DMS53 (cell line): Measurements from ENCODE around the gene USP10.
A peak's percentile ranks its signal among the peaks of the same experiment; 100 is the strongest.
"Not testable (repeated sequence)": the region's sequence is repeated elsewhere in the genome, so short reads cannot be mapped to it uniquely, and the experiment has no call there.

Experiments
- DNase-seq: peaks from one replicate; lab custom pipeline; 2025; lab: John Stamatoyannopoulos, UW

The USP10 gene

DNA sequence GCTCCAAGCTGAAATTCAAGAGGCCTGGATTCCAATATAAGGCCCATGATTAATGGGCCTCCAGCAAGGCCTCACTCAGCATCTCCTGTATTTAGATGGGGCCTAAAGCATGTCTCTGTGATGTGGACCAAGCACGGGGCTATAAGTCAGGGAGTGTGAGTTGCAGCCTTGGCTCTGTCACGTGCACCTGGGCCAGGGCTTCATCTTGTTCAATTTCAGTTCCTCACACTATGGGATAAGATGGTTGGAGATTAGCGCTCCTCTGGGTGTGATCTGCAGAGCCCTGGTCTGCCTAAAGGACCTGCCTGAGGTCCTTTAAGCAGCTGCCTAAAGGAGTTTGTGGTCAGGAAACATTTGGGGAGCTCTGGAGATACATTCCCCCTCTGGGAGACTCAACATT lies 26.2 kb upstream of the USP10 start:
- no peak for DNase-seq

DNA sequence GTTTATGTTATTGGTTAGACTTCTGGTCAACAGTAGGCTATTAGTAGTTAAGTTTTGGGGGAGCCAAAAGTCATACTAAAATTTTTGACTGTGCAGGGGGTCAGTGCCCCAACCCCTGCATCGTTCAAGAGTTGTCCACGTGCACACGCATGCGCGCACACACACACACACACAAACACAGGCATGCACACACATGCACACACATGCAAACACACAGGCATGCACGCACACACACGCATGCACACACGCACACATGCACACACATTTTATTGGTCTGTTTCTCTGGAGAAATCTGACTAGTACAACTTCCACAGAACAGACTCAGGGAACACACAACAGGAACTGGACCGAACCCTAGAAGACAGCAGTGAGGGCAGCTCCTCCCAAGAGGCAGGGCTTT lies 24.4 kb upstream of the USP10 start:
- no peak for DNase-seq

DNA sequence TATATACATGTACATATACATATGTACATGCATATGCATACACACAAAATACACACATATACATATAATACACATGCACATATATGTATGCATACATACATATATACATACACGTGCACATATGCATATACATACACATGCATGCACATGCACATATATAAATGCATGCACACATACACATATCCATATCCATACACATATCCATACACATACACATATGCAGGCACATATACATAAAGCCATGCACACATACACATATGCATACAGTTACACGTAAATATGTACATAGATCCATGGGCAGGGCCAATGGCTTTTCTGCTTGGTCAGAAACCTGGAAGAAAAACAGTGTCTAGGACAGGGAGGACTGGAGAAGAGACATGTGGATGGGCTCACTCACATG lies 23.9 kb upstream of the USP10 start:
- DNase-seq: no peak

DNA sequence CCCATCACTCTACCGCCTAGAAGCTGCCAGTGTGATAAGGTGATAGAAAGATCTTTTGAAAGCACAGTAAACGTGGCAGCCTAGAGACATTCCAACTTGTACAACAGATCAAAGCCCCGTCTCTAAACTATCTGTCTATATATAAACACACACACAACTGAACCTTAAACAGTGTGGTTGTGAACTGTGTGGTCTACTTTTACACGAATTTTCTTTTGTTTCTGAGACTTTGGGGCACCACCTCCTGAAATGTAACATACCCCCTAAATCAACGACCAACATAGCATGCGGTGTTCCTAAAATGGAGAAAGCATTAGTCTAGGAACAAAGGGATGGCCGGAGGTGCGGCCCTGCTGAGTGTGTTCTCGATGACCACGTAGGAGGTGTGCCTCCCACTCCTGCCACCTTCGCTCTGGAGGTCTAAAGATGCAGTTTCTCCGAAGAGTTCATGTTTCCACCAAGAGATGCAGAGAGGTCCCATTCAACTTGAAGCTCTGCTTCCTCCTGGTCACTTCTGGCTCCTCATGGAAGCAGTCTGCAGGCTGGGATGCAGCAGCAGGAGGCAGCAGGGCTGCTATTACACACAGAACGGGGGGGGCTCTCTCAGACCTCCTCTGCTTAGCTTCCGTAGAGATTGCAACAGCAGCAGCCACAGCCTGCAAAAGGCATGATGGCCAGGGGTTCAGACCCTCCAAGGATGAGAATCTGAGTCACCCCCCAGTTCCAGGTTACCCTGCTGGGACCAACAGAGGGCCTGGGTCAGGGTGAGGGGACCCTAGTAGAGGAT lies 22.6 kb upstream of the USP10 start:
- DNase-seq: no peak

DNA sequence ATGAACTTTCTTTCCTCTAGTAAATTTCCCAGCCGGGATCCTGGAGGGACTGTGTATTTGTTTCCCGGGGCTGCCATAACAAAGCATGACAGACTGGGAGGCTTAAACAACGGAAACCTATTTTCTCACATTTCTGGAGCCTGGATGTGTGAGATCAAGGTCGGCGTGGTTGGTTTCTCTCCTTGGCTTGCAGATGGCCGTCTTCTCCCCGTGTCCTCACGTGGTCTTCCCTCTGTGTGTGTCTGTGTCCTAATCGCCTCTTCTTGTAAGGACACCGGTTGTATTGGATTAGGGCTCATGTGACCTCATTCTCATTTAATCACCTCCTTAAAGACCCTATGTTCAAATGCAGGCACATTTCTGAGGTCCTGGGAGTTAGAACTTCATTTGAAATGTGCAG lies 22.0 kb upstream of the USP10 start:
- no peak for DNase-seq

DNA sequence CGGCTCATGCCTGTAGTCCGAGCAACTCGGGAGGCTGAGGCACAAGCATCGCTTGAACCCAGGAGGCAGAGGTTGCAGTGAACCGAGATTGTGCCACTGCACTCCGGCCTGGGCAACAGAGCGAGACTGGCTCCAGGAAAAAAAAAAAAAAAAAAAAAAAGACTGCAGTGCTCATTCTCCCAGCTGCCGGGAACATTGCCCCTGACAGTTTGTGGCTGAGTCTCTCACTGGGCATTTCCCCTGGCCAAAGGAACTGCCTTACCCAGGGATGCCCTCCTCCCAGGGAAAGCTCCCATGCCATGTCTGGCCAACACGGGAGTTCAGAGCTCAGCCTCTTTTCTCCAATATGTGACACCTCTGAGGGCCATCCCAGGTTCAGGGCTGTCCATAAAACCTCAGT lies 21.3 kb upstream of the USP10 start:
- no peak for DNase-seq

DNA sequence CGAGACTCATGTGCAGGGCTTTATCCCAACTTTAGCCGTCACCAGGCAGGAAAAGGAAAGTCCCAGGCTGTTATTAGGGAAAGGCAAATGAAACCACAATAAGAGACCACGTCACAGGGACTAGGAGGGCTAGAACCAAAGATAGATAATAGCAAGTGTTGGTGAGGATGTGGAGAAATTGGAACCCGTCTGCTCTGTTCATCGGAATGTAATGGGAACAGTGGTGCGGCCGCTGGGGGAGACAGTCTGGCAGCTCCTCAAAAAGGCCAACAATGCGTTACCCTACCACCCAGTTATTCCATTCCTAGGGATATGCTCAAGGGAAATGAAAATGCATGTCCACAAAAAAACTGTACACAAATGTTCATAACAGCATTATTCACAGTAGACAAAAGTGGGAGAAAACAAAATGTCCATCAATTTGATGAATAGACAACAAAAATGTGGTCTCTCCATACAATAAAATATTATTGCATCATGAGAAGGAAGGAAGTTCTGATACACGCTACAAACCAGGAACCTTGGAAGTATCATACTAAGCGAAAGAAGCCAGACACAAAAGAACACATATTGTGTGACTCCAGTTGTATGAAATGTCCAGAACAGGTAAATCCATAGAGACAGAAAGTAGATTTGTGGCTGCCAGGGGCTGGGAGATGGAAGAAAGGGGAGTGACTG lies 19.5 kb upstream of the USP10 start:
- no peak for DNase-seq

DNA sequence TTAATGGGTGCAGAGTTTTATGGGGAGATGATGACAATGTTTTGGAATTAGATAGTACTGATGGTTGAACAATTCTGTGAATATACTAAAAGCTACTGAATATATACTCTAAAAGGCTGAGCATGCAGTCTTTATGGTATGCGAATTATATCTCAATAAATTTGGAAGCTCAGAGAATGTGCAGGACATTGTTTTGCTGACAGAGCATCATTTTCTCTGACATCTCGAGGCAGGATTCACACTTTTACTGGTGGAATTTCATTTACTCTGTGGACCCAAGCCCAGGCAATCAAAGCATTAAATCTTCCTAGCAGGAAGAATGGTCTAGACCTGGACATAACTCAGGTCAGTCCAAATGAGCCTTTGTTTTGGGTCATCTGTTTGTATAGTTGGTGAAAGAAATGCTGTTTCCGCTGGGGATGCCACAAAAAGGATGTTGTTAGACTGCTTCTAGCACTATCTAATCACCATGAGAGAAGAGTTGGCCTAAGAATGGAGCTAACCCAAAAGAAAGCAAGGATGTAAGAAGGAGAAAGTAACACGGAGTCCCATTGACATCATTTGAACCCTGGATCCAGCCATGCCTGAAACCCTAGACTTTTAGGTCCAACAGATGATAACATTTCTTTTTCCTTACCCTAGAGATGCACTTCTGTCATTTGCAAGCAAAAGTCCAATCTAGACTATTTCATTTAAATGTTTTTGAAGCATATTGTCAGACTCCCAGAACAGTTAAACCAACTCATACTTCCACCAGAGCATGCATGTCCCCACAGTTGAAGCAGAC lies 18.8 kb upstream of the USP10 start:
- no peak for DNase-seq

DNA sequence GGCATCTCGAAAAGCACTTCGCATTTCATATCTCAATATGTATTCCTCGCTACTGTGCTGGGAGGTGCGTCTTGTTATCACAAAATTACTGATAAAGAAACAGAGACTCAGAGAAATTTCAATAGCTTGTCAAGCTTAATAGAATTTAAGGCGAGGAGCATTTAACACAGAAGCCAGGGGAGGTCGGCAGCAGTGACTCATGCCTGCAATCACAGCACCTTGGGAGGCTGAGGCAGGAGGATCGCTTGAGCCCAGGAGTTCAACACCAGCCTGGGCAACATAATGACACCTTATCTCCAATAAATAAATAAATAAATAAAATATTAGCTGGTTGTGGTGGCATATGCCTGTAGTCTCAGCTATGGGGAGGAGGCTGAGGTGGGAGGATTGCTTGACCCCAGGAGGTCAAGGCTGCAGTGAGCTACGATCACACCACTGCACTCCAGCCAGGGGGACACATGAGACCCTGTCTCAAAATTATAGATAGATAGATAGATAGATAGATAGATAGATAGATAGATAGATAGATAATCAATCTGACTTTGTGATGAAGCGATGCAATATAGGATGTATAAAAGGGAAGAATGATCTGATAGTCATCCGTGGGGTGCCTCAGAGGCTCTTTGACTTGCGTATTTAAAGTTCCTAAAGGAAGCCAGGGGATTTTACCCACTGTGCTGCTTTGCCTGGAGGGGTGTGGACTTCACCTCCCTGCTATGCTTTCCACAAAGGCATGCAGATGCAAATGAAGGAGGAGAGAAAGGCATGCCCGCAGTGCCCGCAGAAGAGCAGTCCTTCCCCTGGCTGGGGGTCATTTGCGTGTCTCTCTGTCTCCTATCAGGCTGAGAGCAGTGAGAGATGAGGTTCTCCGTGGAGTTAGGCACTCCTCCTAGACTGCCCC lies 15.9 kb upstream of the USP10 start:
- no peak for DNase-seq

DNA sequence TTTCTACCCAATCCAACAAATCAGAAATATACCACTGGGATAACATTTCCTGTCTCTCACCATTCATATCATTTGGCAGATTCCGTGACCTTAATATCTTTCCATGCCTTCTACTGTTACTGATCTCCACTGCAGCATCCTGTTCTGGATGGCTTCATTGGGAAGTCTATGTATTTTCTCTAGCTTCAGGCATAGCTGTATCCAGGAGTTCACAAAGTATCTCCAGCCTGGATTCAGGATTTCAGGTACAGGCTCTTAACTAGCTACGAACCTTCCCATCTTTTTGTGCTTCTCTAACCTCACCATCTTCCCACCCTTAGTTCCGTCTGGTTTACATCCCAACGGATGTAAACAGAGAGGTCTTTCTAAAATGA lies 15.2 kb upstream of the USP10 start:
- no peak for DNase-seq

DNA sequence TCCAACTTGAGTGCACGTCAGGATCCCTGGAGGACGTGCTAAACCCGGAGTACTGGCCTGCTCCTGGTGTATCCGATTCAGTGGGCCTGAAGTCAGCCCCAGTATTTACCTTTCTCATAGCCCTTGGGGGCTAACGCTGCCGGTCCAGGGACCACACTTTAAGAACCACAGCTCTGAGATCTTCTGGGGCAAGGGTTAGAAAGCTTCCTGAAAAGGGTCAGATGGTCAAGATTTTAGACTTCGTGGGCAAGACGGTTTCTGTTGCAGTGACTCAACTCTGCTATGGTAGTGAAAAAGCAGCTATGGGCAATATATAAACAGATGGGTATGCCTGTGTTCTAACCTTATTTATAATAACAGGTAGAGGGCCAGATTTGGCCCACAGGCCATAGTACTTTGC lies 14.6 kb upstream of the USP10 start:
- DNase-seq: no peak

DNA sequence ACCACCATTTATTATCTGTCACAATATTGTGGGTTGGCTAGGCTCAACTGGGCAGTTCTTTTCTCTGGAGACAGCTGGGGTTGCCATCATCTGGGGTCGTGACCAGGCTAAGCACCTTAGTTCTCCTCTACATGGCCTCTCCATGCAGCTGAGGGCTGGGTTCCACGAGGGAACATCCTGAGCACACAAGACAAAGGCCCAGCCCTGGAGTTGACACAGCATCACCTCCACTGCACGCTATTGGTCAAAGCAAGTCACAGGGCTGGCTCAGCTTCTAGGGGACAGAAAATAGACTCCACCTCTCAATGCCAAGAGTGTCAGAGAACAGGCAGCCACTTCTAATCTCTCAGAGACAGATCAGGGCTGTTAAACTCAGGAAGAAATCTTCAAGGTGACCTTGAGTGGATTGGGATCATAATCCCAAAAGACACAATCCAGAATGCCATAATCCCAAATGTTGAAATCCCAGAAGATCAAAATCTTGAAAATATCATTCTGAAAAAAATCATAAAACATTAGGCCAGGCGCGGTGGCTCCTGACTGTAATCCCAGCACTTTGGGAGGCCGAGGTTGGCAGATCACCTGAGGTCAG lies 13.0 kb upstream of the USP10 start:
- peak; percentile 12 for DNase-seq

DNA sequence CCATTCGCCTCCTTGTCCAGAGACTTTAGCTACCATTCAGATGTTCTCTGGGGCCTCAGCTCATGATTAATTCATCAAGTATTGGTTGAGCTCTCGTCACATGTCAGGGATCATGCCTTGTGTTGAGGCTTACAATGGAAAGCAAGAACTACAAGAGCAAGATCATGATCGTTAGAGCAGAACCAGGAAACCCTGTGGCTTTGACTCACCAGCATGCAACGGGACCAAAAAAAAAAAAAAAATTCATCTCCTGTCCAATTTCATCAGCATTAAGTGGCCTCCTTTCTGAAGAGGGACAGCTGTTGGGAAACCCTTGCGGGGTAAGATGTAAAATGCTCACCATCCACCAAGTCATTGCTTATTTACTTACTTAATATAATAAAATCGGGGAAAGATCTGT lies 12.1 kb upstream of the USP10 start:
- peak; percentile 37 for DNase-seq

DNA sequence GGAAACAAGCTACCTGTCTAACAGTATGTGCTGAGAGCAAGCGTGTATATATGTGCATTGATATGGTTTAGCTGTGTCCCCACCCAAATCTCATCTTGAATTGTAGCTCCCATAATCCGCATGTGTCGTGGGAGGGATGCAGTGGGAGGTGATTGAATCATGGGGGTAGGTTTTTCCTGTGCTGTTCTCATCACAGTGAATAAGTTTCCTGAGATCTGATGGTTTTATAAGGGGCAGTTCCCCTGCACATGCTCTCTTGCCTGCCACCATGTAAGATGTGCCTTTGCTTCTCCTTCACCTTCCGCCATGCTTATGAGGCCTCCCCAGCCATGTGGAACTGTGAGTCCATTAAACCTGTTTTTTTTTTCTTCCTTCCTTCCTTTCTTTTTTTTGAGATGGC lies 11.6 kb upstream of the USP10 start:
- not testable (repeated sequence) for DNase-seq

DNA sequence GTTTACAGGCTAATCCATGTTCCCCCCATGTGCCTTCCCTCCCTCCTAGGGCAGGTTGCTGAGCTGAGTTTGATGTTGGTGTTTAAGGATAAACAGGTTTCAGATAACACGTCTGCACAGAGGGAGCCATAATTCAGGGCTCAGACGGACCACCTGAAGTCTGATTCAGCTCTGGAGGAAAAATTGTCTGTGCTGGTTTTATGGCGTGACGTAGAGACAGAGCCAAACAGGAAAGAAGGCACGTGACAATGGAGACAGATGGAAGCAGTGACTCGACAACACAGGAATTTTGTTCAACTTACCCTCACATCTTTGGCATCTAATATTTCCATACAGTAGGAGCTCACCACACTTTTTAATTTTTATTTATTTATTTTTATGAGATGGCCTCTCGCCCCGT lies 10.7 kb upstream of the USP10 start:
- DNase-seq: no peak

DNA sequence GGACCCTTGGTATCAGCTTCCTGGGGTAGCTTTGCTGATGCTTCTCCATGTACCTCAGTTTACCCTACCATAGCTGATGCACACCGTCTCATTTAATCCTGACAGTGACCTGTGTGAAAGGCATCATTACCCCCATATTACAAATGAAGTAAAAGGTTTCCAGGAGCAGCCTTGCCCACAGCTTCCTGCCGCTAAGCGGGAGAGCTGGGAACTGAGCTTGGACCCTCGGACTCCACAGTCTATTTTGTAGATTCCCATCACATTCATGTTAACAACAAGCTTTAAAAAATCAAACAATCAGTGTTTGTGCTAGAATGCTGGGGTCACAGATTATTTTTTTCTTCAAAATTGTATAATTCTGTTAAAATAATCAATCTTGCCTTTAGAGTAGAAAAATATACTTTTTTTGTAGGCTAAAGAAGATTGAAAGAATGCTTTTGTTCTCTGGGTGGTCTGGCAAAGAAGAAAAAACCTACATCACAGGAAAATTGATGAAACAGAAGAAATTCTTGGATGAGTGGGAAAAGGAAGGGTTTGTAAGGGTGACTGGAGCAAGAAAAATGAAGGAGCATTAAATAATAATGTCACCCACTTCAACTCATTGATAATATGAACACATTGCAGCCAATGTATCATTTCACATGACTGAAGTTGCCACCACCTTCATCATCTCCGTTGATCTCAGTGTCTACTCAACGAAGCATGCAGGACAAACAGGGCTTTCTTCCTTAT lies 9.5 kb upstream of the USP10 start:
- no peak for DNase-seq

DNA sequence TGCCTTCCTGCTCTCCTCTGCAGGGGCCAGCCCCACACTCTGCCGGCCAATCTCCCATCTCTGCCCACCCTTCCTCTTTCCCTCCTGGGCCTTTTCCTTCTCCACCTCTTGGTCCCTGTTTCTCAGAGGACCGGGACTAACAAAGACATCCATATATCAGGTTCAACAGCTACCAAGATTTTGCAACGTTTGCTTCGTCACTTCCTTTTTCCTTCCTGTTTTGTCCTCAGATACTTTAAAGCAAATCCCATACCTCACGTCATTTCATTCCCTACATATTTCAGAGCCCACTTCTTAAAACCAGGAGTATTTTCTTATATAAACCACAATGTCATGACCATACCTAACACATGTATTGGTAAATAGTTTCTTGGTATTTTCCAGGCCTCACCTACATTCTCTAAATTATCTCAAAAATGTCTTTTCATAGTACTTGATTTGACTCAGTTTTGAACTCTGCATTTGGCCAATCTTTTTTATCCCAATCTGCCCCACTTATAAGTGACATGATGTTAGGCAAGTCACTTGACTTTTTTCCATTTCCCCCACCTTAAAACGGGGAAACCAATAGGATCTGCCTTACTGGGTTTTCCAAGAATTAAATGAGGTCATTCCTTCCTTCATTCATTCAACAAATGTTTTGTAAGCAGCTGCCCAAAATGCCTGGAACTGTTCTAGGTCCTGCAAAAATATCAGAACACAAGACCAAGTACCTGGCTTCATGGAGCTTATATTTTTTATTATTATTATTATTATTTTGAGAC lies 7.2 kb upstream of the USP10 start:
- no peak for DNase-seq

DNA sequence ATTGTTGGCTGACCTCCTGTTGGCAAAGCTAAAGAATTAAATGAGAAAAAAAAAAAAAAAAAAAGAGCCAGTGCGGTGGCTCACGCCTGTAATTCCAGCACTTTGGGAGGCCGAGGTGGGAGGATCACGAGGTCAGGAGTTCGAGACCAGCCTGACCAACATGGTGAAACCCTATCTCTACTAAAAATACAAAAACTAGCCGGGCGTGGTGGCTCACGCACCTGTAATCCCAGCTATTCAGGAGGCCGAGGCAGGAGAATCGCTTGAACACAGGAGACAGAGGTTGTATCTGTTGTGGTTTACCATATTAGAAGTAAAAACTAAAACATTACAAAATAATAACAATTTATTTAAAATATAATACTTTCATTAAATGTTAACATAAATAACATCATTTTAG lies 5.9 kb upstream of the USP10 start:
- DNase-seq: not testable (repeated sequence)

DNA sequence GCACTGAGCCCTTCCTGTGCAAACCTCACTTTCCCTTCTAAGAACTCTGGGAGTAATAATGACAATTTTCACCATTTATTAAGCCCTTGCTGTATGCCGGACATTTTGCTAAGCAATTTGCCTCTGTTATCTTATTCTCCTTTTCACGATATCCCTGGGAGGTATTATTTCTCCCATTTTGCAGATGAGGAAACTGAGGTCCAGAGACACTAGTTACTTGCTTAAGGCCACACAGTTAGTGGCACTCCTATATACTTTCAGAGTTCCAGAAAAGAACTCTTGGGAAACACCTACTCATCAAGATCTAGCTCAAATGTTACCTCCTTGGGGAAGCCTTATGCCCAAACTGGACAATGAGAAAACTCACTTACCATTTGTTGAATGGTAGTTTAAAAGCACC lies 4.8 kb upstream of the USP10 start:
- no peak for DNase-seq

DNA sequence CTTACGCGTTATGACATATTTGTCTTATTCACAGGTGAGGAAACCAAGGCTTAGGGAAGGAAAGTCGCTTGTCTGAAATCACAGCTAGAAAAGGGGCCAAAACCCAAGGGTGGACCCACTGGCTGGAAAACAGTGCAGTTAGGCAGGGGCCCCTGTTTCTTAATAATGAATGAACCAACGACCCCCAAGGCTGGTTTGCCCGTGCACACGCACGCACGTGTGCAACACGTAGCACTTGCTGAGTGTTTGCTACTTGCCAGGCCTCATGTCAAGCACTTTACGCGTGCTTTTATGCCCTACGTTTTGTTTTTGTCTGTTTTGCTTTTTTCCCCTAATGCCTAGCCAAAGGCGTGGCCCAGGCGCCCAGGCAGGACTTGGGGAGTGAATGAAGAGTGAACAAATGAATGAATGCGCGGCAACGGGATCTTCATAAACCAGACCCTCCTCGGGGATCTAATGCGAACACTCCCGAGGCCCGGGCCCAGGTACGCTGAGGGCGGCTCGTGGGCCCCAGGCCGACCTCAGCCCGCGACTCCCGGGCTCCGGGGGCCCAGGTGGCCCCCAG lies 571 bp upstream of the USP10 start:
- peak; percentile 57 for DNase-seq
